CD4-positive, alpha-beta T cell (primary cell): ENCODE data around the gene OR2A25. TPM values are rescaled to one million over a fixed set of nuclear protein-coding genes. Genes with fewer than 3 reads are reported as not detected.

Experiments
- ATAC-seq: fragments of 200-7000 bp; cut with Tn5 transposase; one replicate; pipeline ENCODE4 v1.10.0; 2022; ENCODE audit warnings: mild to moderate bottlenecking; ENCODE audit not compliant: poor library complexity
- CTCF ChIA-PET: fragments of 350-600 bp; sonication (Branson Sonifier 250); formaldehyde crosslinking; loops from one replicate; lab custom pipeline; 2021; ENCODE audit warnings: antibody characterized with exemption, inconsistent platforms; lab: Charles Lee
- POLR2A ChIA-PET: fragments of 350-600 bp; sonication (Branson Sonifier 250); formaldehyde crosslinking; loops from one replicate; lab custom pipeline; 2021; ENCODE audit warnings: antibody characterized with exemption, inconsistent platforms; lab: Charles Lee
- DNase-seq, 14 experiments: peaks; one replicate each; pipeline ENCODE4 v3.0.0-alpha.2; 2013 to 2020; ENCODE audit warnings: mixed read lengths in 2 of 14
- H3K27ac ChIP-seq, 2 donors: one replicate each; pipeline versions ENCODE4 v1.5.1 to v1.7.0; 2013; ENCODE audit warnings: low read length in 2 of 2, low read depth in 1 of 2, mild to moderate bottlenecking in 1 of 2
- H3K27me3 ChIP-seq, 2 experiments: 1 replicate in 1 of 2; 2 replicates in 1 of 2; pipeline versions ENCODE4 v1.6.1 to v1.7.0; 2013; ENCODE audit warnings: low read length in 2 of 2, control low read depth in 1 of 2, mild to moderate bottlenecking in 1 of 2, moderate library complexity in 1 of 2; ENCODE audit not compliant: insufficient read depth in 2 of 2, control insufficient read depth in 1 of 2
- H3K36me3 ChIP-seq: one replicate; pipeline ENCODE4 v1.6.1; 2013; ENCODE audit warnings: low read length, control low read depth; ENCODE audit not compliant: insufficient read depth
- H3K4me1 ChIP-seq: one replicate; pipeline ENCODE4 v1.6.1; 2013; ENCODE audit warnings: low read length, control low read depth; ENCODE audit not compliant: insufficient read depth
- H3K4me3 ChIP-seq: one replicate; pipeline ENCODE4 v1.5.1; 2013; ENCODE audit warnings: mild to moderate bottlenecking, low read length, moderate library complexity
- H3K9me3 ChIP-seq, 2 experiments: 1 replicate in 1 of 2; 2 replicates in 1 of 2; pipeline versions ENCODE4 v1.6.1 to v1.7.0; 2013; ENCODE audit warnings: low read length in 2 of 2, mild to moderate bottlenecking in 2 of 2, control low read depth in 1 of 2, moderate library complexity in 1 of 2; ENCODE audit not compliant: control insufficient read depth in 1 of 2, insufficient read depth in 1 of 2
- H3K27ac Mint-ChIP-seq: one replicate; pipeline ENCODE4 v1.8.0; 2020; ENCODE audit warnings: mixed read lengths
- H3K27me3 Mint-ChIP-seq: one replicate; pipeline ENCODE4 v1.8.0; 2021; ENCODE audit warnings: mixed read lengths
- H3K36me3 Mint-ChIP-seq: one replicate; pipeline ENCODE4 v1.8.0; 2021; ENCODE audit warnings: low read depth, mixed read lengths
- H3K4me1 Mint-ChIP-seq: one replicate; pipeline ENCODE4 v1.8.0; 2021; ENCODE audit warnings: low read depth, mixed read lengths
- H3K4me3 Mint-ChIP-seq: one replicate; pipeline ENCODE4 v1.8.0; 2020; ENCODE audit warnings: mild to moderate bottlenecking, mixed read lengths
- H3K9me3 Mint-ChIP-seq: one replicate; pipeline ENCODE4 v1.8.0; 2020; ENCODE audit warnings: mixed read lengths
- intact Hi-C, 2 experiments: fragments of 100-400 bp; cut with DNase I in 1 of 2; cut with micrococcal nuclease in 1 of 2; formaldehyde crosslinking; loops; one replicate each; pipeline versions ENCODE4 v1.15.1 to v1.9.0; 2023 to 2025; cut with DNase I, micrococcal nuclease
- total RNA-seq, 174 experiments: library from RNA in 2 of 174; stranded (reverse) in 2 of 174; gene quantifications; one replicate each; pipeline ENCODE4 v1.2.3 and lab custom pipeline; 2021 to 2026
- TF ChIP-seq, protein P1 (sequence below): fragments of 200-600 bp; IDR thresholded peaks from one replicate; pipeline ENCODE4 v1.8.0; 2022; ENCODE audit warnings: antibody characterized with exemption, mild to moderate bottlenecking

Gene OR2A25
- total RNA-seq, 2 experiments from 2014 or later, result not detected

DNA sequence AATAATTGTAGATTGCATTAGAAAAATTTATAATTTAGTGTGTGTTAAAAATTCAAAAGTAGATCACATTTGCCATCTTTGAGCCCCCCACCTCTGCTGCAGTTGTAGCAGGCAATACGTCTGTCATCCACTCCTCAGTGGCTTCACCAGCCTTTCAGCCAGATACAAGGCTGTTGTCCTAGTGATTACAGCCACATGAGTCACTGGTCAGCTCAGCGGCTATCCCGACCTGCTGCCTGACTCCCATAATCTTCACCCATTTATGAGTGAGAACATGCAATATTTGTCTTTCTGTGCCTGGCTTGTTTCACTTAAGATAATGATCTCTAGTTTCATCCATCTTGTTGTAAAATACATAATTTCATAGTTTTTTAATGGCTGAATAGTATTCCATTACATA, 11.7 kb upstream of the OR2A25 start:
- no peaks in the 10 kb centered on the region for H3K36me3 Mint-ChIP-seq
- no peak overlapping the region for H3K27ac ChIP-seq
- intact Hi-C loops, result no loop called here
- H3K27ac Mint-ChIP-seq, result no peak overlapping the region
- POLR2A ChIA-PET, result no interaction called here
- peaks cover 50% of the 10 kb centered on the region for H3K27me3 Mint-ChIP-seq
- DNase-seq (no peak), ATAC-seq (no peak)
- peaks cover 0 to 3% of the 10 kb centered on the region in 2 experiments for H3K27me3 ChIP-seq
- no peaks in the 10 kb centered on the region for H3K4me1 Mint-ChIP-seq
- H3K4me3 Mint-ChIP-seq, result no peak overlapping the region
- no peaks in the 10 kb centered on the region for H3K9me3 ChIP-seq
- CTCF ChIA-PET, result no interaction called here
- no peaks in the 10 kb centered on the region for H3K36me3 ChIP-seq
- TF ChIP-seq, protein P1, sequence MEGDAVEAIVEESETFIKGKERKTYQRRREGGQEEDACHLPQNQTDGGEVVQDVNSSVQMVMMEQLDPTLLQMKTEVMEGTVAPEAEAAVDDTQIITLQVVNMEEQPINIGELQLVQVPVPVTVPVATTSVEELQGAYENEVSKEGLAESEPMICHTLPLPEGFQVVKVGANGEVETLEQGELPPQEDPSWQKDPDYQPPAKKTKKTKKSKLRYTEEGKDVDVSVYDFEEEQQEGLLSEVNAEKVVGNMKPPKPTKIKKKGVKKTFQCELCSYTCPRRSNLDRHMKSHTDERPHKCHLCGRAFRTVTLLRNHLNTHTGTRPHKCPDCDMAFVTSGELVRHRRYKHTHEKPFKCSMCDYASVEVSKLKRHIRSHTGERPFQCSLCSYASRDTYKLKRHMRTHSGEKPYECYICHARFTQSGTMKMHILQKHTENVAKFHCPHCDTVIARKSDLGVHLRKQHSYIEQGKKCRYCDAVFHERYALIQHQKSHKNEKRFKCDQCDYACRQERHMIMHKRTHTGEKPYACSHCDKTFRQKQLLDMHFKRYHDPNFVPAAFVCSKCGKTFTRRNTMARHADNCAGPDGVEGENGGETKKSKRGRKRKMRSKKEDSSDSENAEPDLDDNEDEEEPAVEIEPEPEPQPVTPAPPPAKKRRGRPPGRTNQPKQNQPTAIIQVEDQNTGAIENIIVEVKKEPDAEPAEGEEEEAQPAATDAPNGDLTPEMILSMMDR, result no peak
- H3K4me1 ChIP-seq, result no peaks in the 10 kb centered on the region
- peaks cover 2% of the 10 kb centered on the region for H3K9me3 Mint-ChIP-seq
- H3K4me3 ChIP-seq, result no peak overlapping the region

DNA sequence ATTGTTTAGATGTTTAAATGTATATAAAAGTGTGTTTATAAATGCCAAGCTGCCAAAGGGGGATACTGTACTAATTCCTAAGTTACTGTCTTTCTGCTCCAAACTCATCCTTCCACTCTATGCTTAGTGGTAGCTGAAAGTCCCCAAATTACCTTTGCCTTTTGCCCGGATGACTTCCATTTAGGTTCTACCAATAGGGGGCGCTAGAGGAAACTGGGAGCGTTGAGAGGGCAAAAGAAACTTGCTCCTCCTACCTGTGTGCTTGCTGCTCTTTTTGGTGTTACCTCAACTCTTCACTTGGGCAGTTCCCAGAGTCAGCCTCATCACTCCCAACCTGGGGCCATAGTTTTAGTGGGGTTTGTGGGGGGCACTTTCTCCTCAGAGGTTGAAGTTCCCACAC, 5.9 kb upstream of the OR2A25 start:
- no peak overlapping the region for H3K27ac ChIP-seq
- no peaks in the 10 kb centered on the region for H3K36me3 ChIP-seq
- TF ChIP-seq, protein P1, result no peak
- H3K27me3 ChIP-seq, result peaks cover 0 to 5% of the 10 kb centered on the region in 2 experiments
- no peaks in the 10 kb centered on the region for H3K4me1 ChIP-seq
- no peaks in the 10 kb centered on the region for H3K9me3 ChIP-seq
- Mint-ChIP-seq H3K27me3 (peaks cover 56% of the 10 kb centered on the region), H3K4me3 (no peak overlapping the region), H3K27ac (no peak overlapping the region), H3K36me3 (no peaks in the 10 kb centered on the region), H3K9me3 (peaks cover 2% of the 10 kb centered on the region), H3K4me1 (no peaks in the 10 kb centered on the region)
- ChIA-PET POLR2A (no interaction called here), CTCF (no interaction called here)
- H3K4me3 ChIP-seq, result no peak overlapping the region
- ATAC-seq (no peak), DNase-seq (no peak)
- intact Hi-C loops, result no loop called here

DNA sequence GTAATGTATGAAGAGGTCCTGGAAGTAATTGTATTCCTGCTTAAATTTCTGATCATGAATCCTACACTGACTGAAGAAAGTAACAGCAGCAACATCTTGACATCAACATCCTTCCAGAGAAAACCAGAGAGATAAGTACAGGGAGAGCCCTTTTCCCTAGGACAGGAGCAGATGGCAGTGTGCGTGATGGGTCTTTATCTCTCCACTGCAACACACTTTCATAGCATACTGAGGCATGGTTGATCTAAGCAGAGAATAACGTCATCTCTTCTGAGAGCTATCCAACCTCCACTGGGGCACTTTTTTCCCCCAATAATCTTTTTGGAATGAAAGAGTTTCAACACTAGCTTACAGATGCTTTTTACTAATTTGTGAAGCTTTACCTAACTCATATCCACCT, 342 bp downstream of the OR2A25 start:
- no peak overlapping the region for H3K27ac Mint-ChIP-seq
- Histone ChIP-seq H3K9me3 (no peaks in the 10 kb centered on the region), H3K4me1 (no peaks in the 10 kb centered on the region), H3K27me3 (no peaks in the 10 kb centered on the region), H3K27ac (no peak overlapping the region), H3K36me3 (no peaks in the 10 kb centered on the region), H3K4me3 (no peak overlapping the region)
- H3K27me3 Mint-ChIP-seq, result peaks cover 22% of the 10 kb centered on the region
- intact Hi-C loops, result no loop called here
- no peaks in the 10 kb centered on the region for H3K4me1 Mint-ChIP-seq
- CTCF ChIA-PET, result no interaction called here
- DNase-seq, result no peak
- POLR2A ChIA-PET, result no interaction called here
- TF ChIP-seq, protein P1, result no peak
- no peaks in the 10 kb centered on the region for H3K9me3 Mint-ChIP-seq
- H3K36me3 Mint-ChIP-seq, result no peaks in the 10 kb centered on the region
- no peak for ATAC-seq
- H3K4me3 Mint-ChIP-seq, result no peak overlapping the region
